Panc1 (cell line): ENCODE results near the gene TRAF3IP1.

ENCODE experiments used
- POLR2AphosphoS5 ChIP-seq: IDR thresholded peaks from 2 replicates; pipeline ENCODE4 v1.6.1; 2012; ENCODE audit warnings: mild to moderate bottlenecking, low read depth, low read length, moderate library complexity
- TF ChIP-seq, protein P1 (sequence below): fragments of 450-650 bp; IDR thresholded peaks from 2 replicates; pipeline ENCODE4 v1.5.1; 2017; ENCODE audit warnings: mild to moderate bottlenecking

DNA sequence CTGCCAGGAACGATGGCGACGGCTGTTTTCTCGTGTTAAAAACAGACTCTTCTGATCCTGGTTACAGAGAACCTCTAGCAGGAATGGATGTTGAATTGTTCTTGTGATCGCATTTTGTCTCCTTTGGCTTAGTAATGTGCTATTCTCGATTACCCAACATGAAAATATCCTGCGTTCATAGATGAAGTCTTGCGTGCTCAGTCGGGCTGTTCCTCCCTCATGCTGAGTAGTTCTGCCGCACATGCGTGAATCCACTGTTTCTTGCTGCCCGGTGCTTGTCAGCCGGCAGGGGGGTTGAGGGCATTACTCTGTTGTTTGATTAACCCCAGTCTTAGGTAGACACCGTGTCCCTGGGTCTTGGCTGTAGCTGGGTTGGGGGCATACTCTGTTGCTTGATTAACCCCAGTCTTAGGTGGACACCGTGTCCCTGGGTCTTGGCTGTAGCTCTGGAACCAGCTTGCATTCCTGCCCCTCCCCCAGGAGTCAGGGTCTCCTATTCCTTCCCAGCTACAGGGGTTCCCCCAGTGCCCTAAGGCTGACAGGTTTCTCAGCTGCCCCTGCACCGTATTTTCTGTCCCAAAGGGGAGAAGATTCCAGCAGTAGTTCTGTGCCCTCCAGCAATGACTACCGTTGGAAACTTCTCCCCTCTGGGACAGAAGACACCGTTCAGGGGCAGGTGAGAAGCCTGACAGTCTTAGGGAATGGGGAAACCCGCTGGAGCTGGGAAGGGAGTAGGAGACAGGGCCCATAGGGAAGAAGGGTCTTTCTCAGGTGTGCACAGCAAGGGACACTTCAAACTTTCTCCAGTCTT lies 84.3 kb downstream of the TRAF3IP1 start:
- TF ChIP-seq, protein P1, sequence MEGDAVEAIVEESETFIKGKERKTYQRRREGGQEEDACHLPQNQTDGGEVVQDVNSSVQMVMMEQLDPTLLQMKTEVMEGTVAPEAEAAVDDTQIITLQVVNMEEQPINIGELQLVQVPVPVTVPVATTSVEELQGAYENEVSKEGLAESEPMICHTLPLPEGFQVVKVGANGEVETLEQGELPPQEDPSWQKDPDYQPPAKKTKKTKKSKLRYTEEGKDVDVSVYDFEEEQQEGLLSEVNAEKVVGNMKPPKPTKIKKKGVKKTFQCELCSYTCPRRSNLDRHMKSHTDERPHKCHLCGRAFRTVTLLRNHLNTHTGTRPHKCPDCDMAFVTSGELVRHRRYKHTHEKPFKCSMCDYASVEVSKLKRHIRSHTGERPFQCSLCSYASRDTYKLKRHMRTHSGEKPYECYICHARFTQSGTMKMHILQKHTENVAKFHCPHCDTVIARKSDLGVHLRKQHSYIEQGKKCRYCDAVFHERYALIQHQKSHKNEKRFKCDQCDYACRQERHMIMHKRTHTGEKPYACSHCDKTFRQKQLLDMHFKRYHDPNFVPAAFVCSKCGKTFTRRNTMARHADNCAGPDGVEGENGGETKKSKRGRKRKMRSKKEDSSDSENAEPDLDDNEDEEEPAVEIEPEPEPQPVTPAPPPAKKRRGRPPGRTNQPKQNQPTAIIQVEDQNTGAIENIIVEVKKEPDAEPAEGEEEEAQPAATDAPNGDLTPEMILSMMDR: no peak
- TF ChIP-seq POLR2AphosphoS5: no peak
